ENCODE measurements around the gene TNFRSF19.

GRCh38 chr13:23690668-23691067 lies 120.5 kb downstream of the TNFRSF19 start:
- TF ChIP-seq CTCF (IDR thresholded peaks at IDR 0.05; ENCODE audit: low read depth, low read length) (no peak), MAX (IDR thresholded peaks at IDR 0.05; ENCODE audit: low read depth, low read length) (no peak), MYC (IDR thresholded peaks at IDR 0.05; ENCODE audit: low read depth, low read length) (no peak), POLR2A (IDR thresholded peaks at IDR 0.05; ENCODE audit: extremely low read depth, insufficient read length) (no peak)
